Sigmoid colon (tissue), 4 donors: ENCODE data around the gene TUBB.

Source experiments
- EP300 ChIP-seq, 4 donors: sonication (generic); formaldehyde crosslinking; IDR thresholded peaks; one replicate each; pipeline ENCODE4 v1.6.1; 2017; ENCODE audit warnings: antibody characterized with exemption in 4 of 4
- POLR2A ChIP-seq, 2 donors: fragments of 450-650 bp; IDR thresholded peaks; one replicate each; pipeline ENCODE4 v1.6.1; 2016; ENCODE audit warnings: antibody characterized with exemption in 2 of 2, mild to moderate bottlenecking in 2 of 2, moderate library complexity in 2 of 2
- TF ChIP-seq, protein P1 (sequence below), 4 experiments: fragments of 450-650 bp in 3 of 4; fragments of 200-600 bp in 1 of 4; IDR thresholded peaks; one replicate each; pipeline ENCODE4 v1.5.1; 2016 to 2019; ENCODE audit warnings: antibody characterized with exemption in 4 of 4, mild to moderate bottlenecking in 3 of 4, moderate library complexity in 2 of 4

DNA sequence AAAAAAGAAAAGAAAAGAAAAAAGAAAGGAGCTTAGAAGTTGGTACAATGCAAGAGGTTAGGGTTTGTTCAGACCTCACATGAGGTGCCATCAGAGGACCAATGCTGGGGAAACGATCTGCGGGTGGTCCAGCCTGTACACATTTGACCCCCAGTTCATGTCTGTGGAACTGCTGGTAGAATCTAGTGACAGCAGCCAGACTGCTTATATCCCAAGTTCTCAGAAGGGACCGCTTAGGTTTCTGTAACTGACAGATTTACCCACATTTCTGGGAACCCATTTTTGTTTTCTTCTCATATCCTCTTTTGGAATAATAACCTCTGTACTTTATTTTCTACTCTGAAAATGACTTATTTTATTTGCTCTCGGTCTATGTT, 38.4 kb upstream of the TUBB start:
- TF ChIP-seq, protein P1, sequence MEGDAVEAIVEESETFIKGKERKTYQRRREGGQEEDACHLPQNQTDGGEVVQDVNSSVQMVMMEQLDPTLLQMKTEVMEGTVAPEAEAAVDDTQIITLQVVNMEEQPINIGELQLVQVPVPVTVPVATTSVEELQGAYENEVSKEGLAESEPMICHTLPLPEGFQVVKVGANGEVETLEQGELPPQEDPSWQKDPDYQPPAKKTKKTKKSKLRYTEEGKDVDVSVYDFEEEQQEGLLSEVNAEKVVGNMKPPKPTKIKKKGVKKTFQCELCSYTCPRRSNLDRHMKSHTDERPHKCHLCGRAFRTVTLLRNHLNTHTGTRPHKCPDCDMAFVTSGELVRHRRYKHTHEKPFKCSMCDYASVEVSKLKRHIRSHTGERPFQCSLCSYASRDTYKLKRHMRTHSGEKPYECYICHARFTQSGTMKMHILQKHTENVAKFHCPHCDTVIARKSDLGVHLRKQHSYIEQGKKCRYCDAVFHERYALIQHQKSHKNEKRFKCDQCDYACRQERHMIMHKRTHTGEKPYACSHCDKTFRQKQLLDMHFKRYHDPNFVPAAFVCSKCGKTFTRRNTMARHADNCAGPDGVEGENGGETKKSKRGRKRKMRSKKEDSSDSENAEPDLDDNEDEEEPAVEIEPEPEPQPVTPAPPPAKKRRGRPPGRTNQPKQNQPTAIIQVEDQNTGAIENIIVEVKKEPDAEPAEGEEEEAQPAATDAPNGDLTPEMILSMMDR (IDR thresholded peaks at IDR 0.05) = no peak
- no peak for TF ChIP-seq EP300 (IDR thresholded peaks at IDR 0.05)
- TF ChIP-seq POLR2A (IDR thresholded peaks at IDR 0.05) = no peak
